K562 (cell line): ENCODE results near the gene DCAF4L1. TPM values are rescaled to one million over a fixed set of nuclear protein-coding genes. Genes with fewer than 3 reads are reported as not detected.
A peak's percentile ranks its signal among the peaks of the same experiment; 100 is the strongest.

Experiments used
- ATAC-seq: fragments of 200-7000 bp; cut with Tn5 transposase; 3 replicates; pipeline ENCODE4 v1.9.1; 2020; ENCODE audit warnings: moderate library complexity
- BruUV-seq: library from RNA; stranded (reverse); fragments of 400-500 nt; replicated peaks from 2 replicates; lab custom pipeline; 2021; lab: Mats Ljungman, UMichigan
- CTCF ChIA-PET: fragments of 300-600 bp; formaldehyde crosslinking; extraction: SDS; loops from one replicate; lab custom pipeline; 2021; ENCODE audit warnings: low intra/inter-chr PET ratio; lab: Yijun Ruan, JAX
- POLR2A ChIA-PET: fragments of 300-600, 350-650 bp; sonication (Branson Sonifier 250); formaldehyde crosslinking; extraction: SDS; loops from one replicate; lab custom pipeline; 2021; ENCODE audit warnings: antibody characterized with exemption, inconsistent platforms; lab: Yijun Ruan, JAX
- DNase-seq, 4 experiments: peaks; one replicate each; pipeline versions ENCODE4 v3.0.0 to v3.0.0-alpha.2; 2011 to 2018; ENCODE audit warnings: low spot score in 3 of 4, mixed read lengths in 3 of 4; ENCODE audit errors: extremely low read depth in 1 of 4
- FAIRE-seq: peaks from 2 replicates; lab custom pipeline; 2011; peaks lifted over from hg19 to GRCh38; lab: Jason Lieb, UNC
- H2AFZ ChIP-seq: 2 replicates; pipeline ENCODE4 v1.6.0; 2011; ENCODE audit warnings: low read depth, low read length, control low read depth, inconsistent platforms
- H3K27ac ChIP-seq: fragments of 200-600 bp; 3 replicates; pipeline ENCODE4 v1.8.0; 2011; ENCODE audit warnings: low read depth, mild to moderate bottlenecking, control low read depth, inconsistent platforms, low read length, moderate library complexity, mixed read lengths; ENCODE audit errors: extremely low read depth
- H3K27me3 ChIP-seq, 2 experiments: fragments of 300-600 bp in 1 of 2; 2 replicates in 1 of 2; 3 replicates in 1 of 2; pipeline versions ENCODE4 v1.6.0 to v1.8.0; 2011; ENCODE audit warnings: inconsistent platforms in 2 of 2, low read length in 2 of 2, mild to moderate bottlenecking in 1 of 2, mixed read lengths in 1 of 2, moderate library complexity in 1 of 2; ENCODE audit not compliant: control insufficient read depth in 2 of 2, insufficient read depth in 2 of 2
- H3K36me3 ChIP-seq: fragments of 300-600 bp; 3 replicates; pipeline ENCODE4 v1.8.0; 2011; ENCODE audit warnings: mild to moderate bottlenecking, low read length, inconsistent platforms; ENCODE audit not compliant: control insufficient read depth, insufficient read depth
- H3K4me1 ChIP-seq, 2 experiments: fragments of 200-600 bp in 1 of 2; replicated peaks in 1 of 2; 2 replicates in 1 of 2; 3 replicates in 1 of 2; pipeline versions ENCODE4 v1.5.1 to v1.8.0; 2011; ENCODE audit warnings: inconsistent platforms in 2 of 2, low read length in 2 of 2, mild to moderate bottlenecking in 1 of 2, mixed read lengths in 1 of 2, moderate library complexity in 1 of 2; ENCODE audit not compliant: control insufficient read depth in 2 of 2, insufficient read depth in 2 of 2
- H3K4me2 ChIP-seq: 2 replicates; pipeline ENCODE4 v1.6.1; 2011; ENCODE audit warnings: low read length, control low read depth, inconsistent platforms, mixed read lengths; ENCODE audit not compliant: insufficient read depth
- H3K4me3 ChIP-seq: fragments of 200-600 bp; sonication (generic), shearing (Covaris generic); 2 replicates; pipeline ENCODE4 v1.5.1; 2016; ENCODE audit warnings: control low read depth, inconsistent platforms
- H3K79me2 ChIP-seq: fragments of 200-600 bp; 3 replicates; pipeline ENCODE4 v1.8.0; 2011; ENCODE audit warnings: low read length, inconsistent platforms; ENCODE audit not compliant: control insufficient read depth, insufficient read depth
- H3K9ac ChIP-seq, 2 experiments: 2 replicates each; pipeline versions ENCODE4 v1.6.0 to v1.6.1; 2011; ENCODE audit warnings: low read depth in 2 of 2, low read length in 2 of 2, control low read depth in 1 of 2, inconsistent platforms in 1 of 2, mild to moderate bottlenecking in 1 of 2, mixed read lengths in 1 of 2; ENCODE audit not compliant: insufficient read depth in 1 of 2
- H3K9me1 ChIP-seq: one replicate; pipeline ENCODE4 v1.6.0; 2011; ENCODE audit warnings: inconsistent platforms, mild to moderate bottlenecking, low read length, moderate library complexity; ENCODE audit not compliant: control insufficient read depth, insufficient read depth
- H3K9me3 ChIP-seq: replicated peaks from 2 replicates; pipeline ENCODE4 v1.5.1; 2011; ENCODE audit warnings: low read depth, low read length, inconsistent platforms; ENCODE audit not compliant: control insufficient read depth, insufficient read depth
- H4K20me1 ChIP-seq: replicated peaks from 2 replicates; pipeline ENCODE4 v1.6.1; 2011; ENCODE audit warnings: low read length, inconsistent platforms, mixed read lengths; ENCODE audit not compliant: control insufficient read depth, insufficient read depth
- ARID3B ChIP-seq: fragments of 250-450 bp; sonication (Bioruptor Pico); IDR thresholded peaks from 2 replicates; pipeline ENCODE4 v1.4.0; 2020; ENCODE audit warnings: borderline replicate concordance
- ATF1 ChIP-seq, 2 experiments: fragments of 450-650 bp in 1 of 2; IDR thresholded peaks; 2 replicates each; pipeline ENCODE4 v1.6.1; 2016; ENCODE audit warnings: missing compliant biosample characterization in 1 of 2, missing genetic modification characterization in 1 of 2
- ATF7 ChIP-seq: fragments of 450-650 bp; IDR thresholded peaks from 2 replicates; pipeline ENCODE4 v1.7.1; 2014; ENCODE audit warnings: mild to moderate bottlenecking, moderate library complexity
- BRF2 ChIP-seq: IDR thresholded peaks from 3 replicates; pipeline ENCODE4 v1.6.1; 2011; ENCODE audit warnings: borderline replicate concordance, mild to moderate bottlenecking; ENCODE audit not compliant: insufficient read length, insufficient read depth
- CTCFL ChIP-seq: IDR thresholded peaks from 2 replicates; pipeline ENCODE4 v1.6.1; 2011; ENCODE audit warnings: borderline replicate concordance, low read depth, mild to moderate bottlenecking, moderate library complexity, low read length; ENCODE audit not compliant: insufficient read depth, poor library complexity, severe bottlenecking
- MAFK ChIP-seq: IDR thresholded peaks from 2 replicates; pipeline ENCODE4 v1.6.1; 2011; ENCODE audit warnings: low read length, improper control_type of control experiment
- PHF20 ChIP-seq: fragments of 450-650 bp; IDR thresholded peaks from 2 replicates; pipeline ENCODE4 v1.6.1; 2018; ENCODE audit not compliant: partially characterized antibody
- PURB ChIP-seq: sonication (generic); formaldehyde crosslinking; IDR thresholded peaks from 2 replicates; pipeline ENCODE4 v1.9.0; 2021; ENCODE audit warnings: low read depth, mild to moderate bottlenecking, missing genetic modification reagents
- SMARCA4 ChIP-seq: fragments of 450-650 bp; IDR thresholded peaks from 2 replicates; pipeline ENCODE4 v1.6.1; 2016
- TRIM24 ChIP-seq, 2 experiments: fragments of 450-650 bp; IDR thresholded peaks; 2 replicates each; pipeline ENCODE4 v1.6.1; 2016
- ZNF224 ChIP-seq: sonication (generic); formaldehyde crosslinking; IDR thresholded peaks from 2 replicates; pipeline ENCODE4 v1.8.0; 2022; ENCODE audit warnings: mild to moderate bottlenecking, missing genetic modification reagents
- ZNF316 ChIP-seq: fragments of 450-650 bp; IDR thresholded peaks from 2 replicates; pipeline ENCODE4 v1.6.1; 2016
- WGBS: fragments of 100-300 bp; shearing (Covaris generic); methylation state at CpG from one replicate; pipeline ENCODE4 v1.1.6; 2016; ENCODE audit warnings: low coverage, mixed read lengths; ENCODE audit not compliant: insufficient coverage; ENCODE audit errors: missing lambda C conversion rate; 5-methylcytosine and 5-hydroxymethylcytosine counted together
- in situ Hi-C: fragments of 300-500 bp; cut with MboI; formaldehyde crosslinking; loops from 4 replicates; pipeline ENCODE4 v1.15.0; 2018; ENCODE audit warnings: inconsistent platforms, mixed read lengths
- intact Hi-C: fragments of 100-400 bp; cut with micrococcal nuclease; formaldehyde crosslinking; loops from 2 replicates; pipeline ENCODE4 v1.14.2; 2022
- polyA plus RNA-seq, 8 experiments: library from polyadenylated mRNA; depleted of rRNA in 4 of 8; stranded (reverse) in 5 of 8; unstranded in 3 of 8; fragments of >200 nt; fragmentation: Nextera tagmentation in 2 of 8; fragmentation: Illumina TruSeq in 1 of 8; extraction: Ambion mirVana in 2 of 8; extraction: Trizol in 1 of 8; gene quantifications; 2 replicates each; pipeline versions ENCODE4 v1.2.1 to v1.2.3, GENCODE V29; 2011 to 2014; ENCODE audit warnings: inconsistent platforms in 1 of 8, missing spikeins in 1 of 8
- total RNA-seq, 7 experiments: library from RNA; depleted of rRNA in 6 of 7; stranded (reverse); fragments of >200 nt in 6 of 7; fragmentation: Illumina TruSeq in 2 of 7; extraction: Trizol in 2 of 7; gene quantifications; 2 replicates each; pipeline versions ENCODE4 v1.2.1 to v1.2.3, GENCODE V29; 2011 to 2021; ENCODE audit warnings: low replicate concordance in 1 of 7

The DCAF4L1 gene
- total and polyA plus RNA-seq, 9 of the 15 experiments (the other 6 are each of a cell fraction or from before 2014, with no cell fraction given), result 0.17 to 0.64 (median 0.36) TPM

- TF ChIP-seq CTCFL (no peak), SMARCA4 (no peak), ZNF224 (no peak)
These were observed 45.9 kb upstream of the DCAF4L1 start (continued) for GRCh38 chr4:41935652-41936021.

- H3K4me2 ChIP-seq, result no peak overlapping the region
- peaks cover 70% of the 10 kb centered on the region for H3K79me2 ChIP-seq
- POLR2A ChIA-PET, result no interaction called here
- TF ChIP-seq ARID3B (CRISPR knock-in tag) (no peak), PHF20 (no peak), MAFK (peak; percentile 53; the same call in 1 of the 2 replicates), ATF1 (CRISPR knock-in tag; IDR thresholded peaks at IDR 0.05) (no peak), ATF1 (tag; IDR thresholded peaks at IDR 0.05) (no peak), PURB (CRISPR knock-in tag) (no peak), TRIM24 (IDR thresholded peaks at IDR 0.05) (peak; percentile 58 to 66; a peak in 2 of 4 replicates), BRF2 (no peak), ZNF316 (peak; percentile 79), ATF7 (peak; percentile 42; the same call in 1 of the 2 replicates)
These were observed 42.4 kb upstream of the DCAF4L1 start for GRCh38 chr4:41939016-41939626.

More at GRCh38 chr4:41939016-41939626, 42.4 kb upstream of the DCAF4L1 start:
- intact Hi-C loops (loop anchor here (5.0 kb wide), 1 partner anchor 53 kb away; the partner anchor contains the start of gene SLC30A9), in situ Hi-C loops (no loop called here)
- H3K36me3 ChIP-seq, result peaks cover 67% of the 10 kb centered on the region
- DNase-seq (no peak), ATAC-seq (no peak), FAIRE-seq (no peak)
- 51% methylated on average over 3 of the region's 3 CpGs for WGBS
- no peak overlapping the region for H3K4me3 ChIP-seq
- H4K20me1 ChIP-seq, result no peaks in the 10 kb centered on the region
- CTCF ChIA-PET, result no interaction called here
- H3K9me1 ChIP-seq, result no peaks in the 10 kb centered on the region
- no TSS peak for BruUV-seq
- no peaks in the 10 kb centered on the region for H3K27me3 ChIP-seq
- no peak overlapping the region for H2AFZ ChIP-seq
- H3K27ac ChIP-seq, result no peak overlapping the region
- H3K9ac ChIP-seq, result no peak overlapping the region; a peak in 1 of 4 replicates
- peaks cover 5 to 6% of the 10 kb centered on the region in 2 experiments; a peak in 3 of 5 replicates for H3K4me1 ChIP-seq
- no peaks in the 10 kb centered on the region for H3K9me3 ChIP-seq
